ENCODE measurements around the gene ANKRD65. TPM values are rescaled to one million over a fixed set of nuclear protein-coding genes. Genes with fewer than 3 reads are reported as not detected.

The ANKRD65 gene
- total RNA-seq, 1 experiment from 2014 or later: 14.7 TPM

DNA sequence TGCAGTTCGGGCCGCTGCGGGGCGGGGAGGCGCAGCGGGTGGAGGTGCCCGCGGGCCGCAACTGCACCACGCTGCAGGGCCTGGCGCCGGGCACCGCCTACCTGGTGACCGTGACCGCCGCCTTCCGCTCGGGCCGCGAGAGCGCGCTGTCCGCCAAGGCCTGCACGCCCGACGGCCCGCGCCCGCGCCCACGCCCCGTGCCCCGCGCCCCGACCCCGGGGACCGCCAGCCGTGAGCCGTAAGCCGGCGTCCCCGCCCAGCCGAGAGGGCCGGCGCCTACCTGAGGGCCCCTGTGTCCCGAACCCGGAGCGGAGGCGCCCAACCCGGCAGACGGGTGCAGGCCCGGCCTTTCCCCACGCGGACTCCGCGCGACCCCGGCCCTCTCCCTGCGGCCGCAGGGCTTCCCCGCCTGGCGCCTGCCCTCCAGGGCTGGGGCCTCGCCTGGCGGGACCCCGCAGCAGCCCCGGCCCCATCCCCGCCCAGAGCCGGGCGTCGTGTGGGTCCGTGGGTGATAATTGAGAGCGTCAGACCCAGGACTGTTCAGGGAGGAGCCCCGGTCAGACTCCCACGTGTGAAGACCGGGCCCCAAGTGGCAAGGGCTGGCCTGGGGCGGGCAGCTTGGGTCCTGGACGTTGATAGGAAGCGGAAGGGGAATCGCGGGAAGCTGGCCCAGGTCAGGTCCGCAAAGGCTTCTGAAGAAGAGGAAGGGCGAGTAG is 18.6 kb upstream of the ANKRD65 start:
- POLR2A ChIA-PET (ENCODE audit: unreplicated experiment): no interaction called here
- Histone ChIP-seq H3F3A (ENCODE audit: insufficient read depth, low read depth) (peaks cover 7% of the 10 kb centered on the region; the same call in 1 of the 2 replicates), H4K20me1 (ENCODE audit: insufficient read depth) (no peaks in the 10 kb centered on the region), H3K36me3 (ENCODE audit: low read depth) (no peaks in the 10 kb centered on the region), H3K4me2 (no peak overlapping the region), H3K9me3 (ENCODE audit: insufficient read depth, low read depth) (no peaks in the 10 kb centered on the region), H3K79me2 (ENCODE audit: low read depth) (peaks cover 5% of the 10 kb centered on the region; the same call in 1 of the 2 replicates), H3K4me3 (no peak overlapping the region), H3K9me2 (ENCODE audit: insufficient read depth) (no peaks in the 10 kb centered on the region), H2AFZ (no peak overlapping the region), H3K4me1 (replicated peaks; ENCODE audit: insufficient read depth) (peaks cover 14% of the 10 kb centered on the region), H3K27ac (no peak overlapping the region), H3K27me3 (ENCODE audit: insufficient read depth, low read depth) (no peaks in the 10 kb centered on the region)
- DNase-seq: no peak
- intact Hi-C loops (cut with micrococcal nuclease; ENCODE audit: unreplicated experiment): loop anchor here (2.0 to 10.0 kb wide), 2 partner anchors 33 to 95 kb away; partner anchors contain the start of genes DVL1 and MRPL20
- BruUV-seq (replicated peaks): no TSS peak
- CTCF ChIA-PET: no interaction called here
- no peak for TF ChIP-seq EZH2 (IDR thresholded peaks at IDR 0.05; ENCODE audit: low read depth)
- TF ChIP-seq, protein P1, sequence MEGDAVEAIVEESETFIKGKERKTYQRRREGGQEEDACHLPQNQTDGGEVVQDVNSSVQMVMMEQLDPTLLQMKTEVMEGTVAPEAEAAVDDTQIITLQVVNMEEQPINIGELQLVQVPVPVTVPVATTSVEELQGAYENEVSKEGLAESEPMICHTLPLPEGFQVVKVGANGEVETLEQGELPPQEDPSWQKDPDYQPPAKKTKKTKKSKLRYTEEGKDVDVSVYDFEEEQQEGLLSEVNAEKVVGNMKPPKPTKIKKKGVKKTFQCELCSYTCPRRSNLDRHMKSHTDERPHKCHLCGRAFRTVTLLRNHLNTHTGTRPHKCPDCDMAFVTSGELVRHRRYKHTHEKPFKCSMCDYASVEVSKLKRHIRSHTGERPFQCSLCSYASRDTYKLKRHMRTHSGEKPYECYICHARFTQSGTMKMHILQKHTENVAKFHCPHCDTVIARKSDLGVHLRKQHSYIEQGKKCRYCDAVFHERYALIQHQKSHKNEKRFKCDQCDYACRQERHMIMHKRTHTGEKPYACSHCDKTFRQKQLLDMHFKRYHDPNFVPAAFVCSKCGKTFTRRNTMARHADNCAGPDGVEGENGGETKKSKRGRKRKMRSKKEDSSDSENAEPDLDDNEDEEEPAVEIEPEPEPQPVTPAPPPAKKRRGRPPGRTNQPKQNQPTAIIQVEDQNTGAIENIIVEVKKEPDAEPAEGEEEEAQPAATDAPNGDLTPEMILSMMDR (conservative IDR thresholded peaks at IDR 0.05): no peak

DNA sequence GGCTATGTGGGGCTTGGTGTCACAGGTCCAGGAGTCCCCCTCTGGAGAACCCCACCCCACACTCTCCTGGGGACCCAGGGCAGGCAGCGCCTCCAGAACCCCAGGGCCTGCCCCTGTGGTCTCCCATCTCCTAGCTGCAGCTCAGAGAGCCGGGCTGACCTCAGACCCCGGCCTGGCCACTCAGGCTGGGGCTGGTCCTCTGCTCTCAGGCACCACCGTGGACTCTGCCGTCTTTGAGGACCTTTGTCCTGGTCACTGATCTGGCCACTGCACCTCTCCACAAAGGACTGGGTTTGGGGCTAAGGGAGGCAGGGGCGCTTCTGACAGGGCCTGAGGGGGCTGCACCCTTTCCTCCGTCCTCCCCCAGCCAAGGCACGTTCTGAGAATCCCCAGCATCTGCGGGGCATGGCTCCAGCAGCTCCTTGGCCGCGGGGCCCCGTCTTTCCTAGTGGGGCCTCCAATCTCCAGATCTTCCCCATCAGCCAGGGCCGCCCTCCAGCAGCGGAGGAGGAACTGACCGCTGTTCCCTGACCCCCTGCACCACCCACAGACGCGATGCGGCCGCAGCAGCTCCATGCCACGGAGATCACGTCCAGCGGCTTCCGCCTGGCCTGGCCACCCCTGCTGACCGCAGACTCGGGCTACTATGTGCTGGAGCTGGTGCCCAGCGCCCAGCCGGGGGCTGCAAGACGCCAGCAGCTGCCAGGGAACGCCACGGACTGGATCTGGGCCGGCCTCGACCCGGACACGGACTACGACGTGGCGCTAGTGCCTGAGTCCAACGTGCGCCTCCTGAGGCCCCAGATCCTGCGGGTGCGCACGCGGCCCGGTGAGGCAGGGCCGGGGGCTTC is 17.7 kb upstream of the ANKRD65 start:
- ChIA-PET POLR2A (ENCODE audit: unreplicated experiment) (no interaction called here), CTCF (no interaction called here)
- intact Hi-C loops (cut with micrococcal nuclease; ENCODE audit: unreplicated experiment): loop anchor here (10.0 kb wide), 1 partner anchor 94 kb away; the partner anchor contains the start of gene DVL1

DNA sequence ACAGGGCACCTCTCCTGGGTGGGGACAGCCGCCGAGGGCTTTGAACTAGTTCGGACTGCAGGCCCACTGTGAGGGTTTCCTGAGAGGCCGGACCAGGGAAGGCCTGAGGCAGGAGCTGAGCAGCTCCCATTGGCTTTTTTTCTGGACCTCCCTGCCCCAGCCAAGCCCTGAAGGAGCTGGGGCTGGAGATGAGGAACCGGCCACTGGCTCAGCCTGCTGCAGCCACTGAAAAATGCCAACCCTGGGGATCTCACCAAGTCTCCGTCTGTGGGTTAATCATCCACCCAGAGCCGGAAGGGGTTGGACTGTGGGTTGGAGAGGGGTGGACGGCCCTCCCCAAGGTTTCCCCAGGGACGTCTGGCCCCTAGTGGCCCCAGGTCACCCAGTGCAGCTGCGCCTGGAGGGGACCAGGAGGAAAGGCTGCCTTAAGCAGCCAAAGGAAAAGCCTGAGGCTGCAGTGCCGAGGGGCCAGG is 16.9 kb upstream of the ANKRD65 start:
- H4K20me1 ChIP-seq (ENCODE audit: insufficient read depth): no peaks in the 10 kb centered on the region
- H3K4me1 ChIP-seq (replicated peaks; ENCODE audit: insufficient read depth): peaks cover 31% of the 10 kb centered on the region
- intact Hi-C loops (cut with micrococcal nuclease; ENCODE audit: unreplicated experiment): loop anchor here (10.0 kb wide), 1 partner anchor 93 kb away; the partner anchor contains the start of gene DVL1
- peaks cover 5% of the 10 kb centered on the region; the same call in 1 of the 2 replicates for H3K79me2 ChIP-seq (ENCODE audit: low read depth)
- H3K9me3 ChIP-seq (ENCODE audit: insufficient read depth, low read depth): no peaks in the 10 kb centered on the region
- H3K27ac ChIP-seq: no peak overlapping the region
- POLR2A ChIA-PET (ENCODE audit: unreplicated experiment): interaction anchor here (0.6 kb wide), 1 partner anchor 77 kb away, joined by 4 read pairs; no protein-coding TSS in a partner anchor
- TF ChIP-seq, protein P1 (conservative IDR thresholded peaks at IDR 0.05): no peak
- no peak for TF ChIP-seq EZH2 (IDR thresholded peaks at IDR 0.05; ENCODE audit: low read depth)
- BruUV-seq (replicated peaks): no TSS peak
- no peak overlapping the region for H3K4me2 ChIP-seq
- CTCF ChIA-PET: no interaction called here
- DNase-seq: no peak
- no peaks in the 10 kb centered on the region for H3K27me3 ChIP-seq (ENCODE audit: insufficient read depth, low read depth)
- no peak overlapping the region for H3K4me3 ChIP-seq
- H2AFZ ChIP-seq: no peak overlapping the region
- no peaks in the 10 kb centered on the region for H3K36me3 ChIP-seq (ENCODE audit: low read depth)
- peaks cover 15% of the 10 kb centered on the region; the same call in 1 of the 2 replicates for H3F3A ChIP-seq (ENCODE audit: insufficient read depth, low read depth)
- no peaks in the 10 kb centered on the region for H3K9me2 ChIP-seq (ENCODE audit: insufficient read depth)

More for the DNA sequence above, 17.7 kb upstream of the ANKRD65 start:
- Histone ChIP-seq H3K36me3 (ENCODE audit: low read depth) (no peaks in the 10 kb centered on the region), H4K20me1 (ENCODE audit: insufficient read depth) (no peaks in the 10 kb centered on the region), H3K9me2 (ENCODE audit: insufficient read depth) (no peaks in the 10 kb centered on the region), H3F3A (ENCODE audit: insufficient read depth, low read depth) (peaks cover 11% of the 10 kb centered on the region; the same call in 1 of the 2 replicates), H2AFZ (no peak overlapping the region), H3K4me1 (replicated peaks; ENCODE audit: insufficient read depth) (peaks cover 24% of the 10 kb centered on the region), H3K27ac (no peak overlapping the region), H3K79me2 (ENCODE audit: low read depth) (peaks cover 5% of the 10 kb centered on the region; the same call in 1 of the 2 replicates), H3K4me2 (no peak overlapping the region), H3K4me3 (no peak overlapping the region), H3K27me3 (ENCODE audit: insufficient read depth, low read depth) (no peaks in the 10 kb centered on the region), H3K9me3 (ENCODE audit: insufficient read depth, low read depth) (no peaks in the 10 kb centered on the region)
- TF ChIP-seq, protein P1 (conservative IDR thresholded peaks at IDR 0.05): no peak
- no peak for TF ChIP-seq EZH2 (IDR thresholded peaks at IDR 0.05; ENCODE audit: low read depth)
- BruUV-seq (replicated peaks): no TSS peak
- DNase-seq: no peak

Measured in PC-9 (cell line).